ENCODE data around the gene LRP1B. TPM values are rescaled to one million over a fixed set of nuclear protein-coding genes. Genes with fewer than 3 reads are reported as not detected.

Gene LRP1B
- total RNA-seq, 4 donors from 2014 or later = 0.42 to 0.71 (median 0.65) TPM

DNA sequence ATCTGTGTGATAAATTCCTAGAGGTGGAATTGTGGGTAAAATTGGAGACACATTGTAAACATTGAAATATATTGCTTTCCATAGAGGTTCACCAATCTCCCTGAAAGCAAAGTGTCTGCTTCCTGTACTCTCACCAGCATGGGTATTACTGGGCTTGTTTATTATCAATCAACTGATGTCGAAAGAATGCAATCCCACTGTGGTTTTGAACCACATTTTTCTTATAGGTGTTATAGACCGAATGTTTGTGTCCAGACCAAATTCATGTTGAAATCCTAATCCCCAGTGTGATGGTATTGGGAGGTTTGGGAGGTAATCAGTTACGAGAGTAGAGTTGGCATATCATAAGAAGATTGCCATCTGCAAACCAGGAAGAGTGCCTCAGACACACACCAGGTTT, 1212.4 kb downstream of the LRP1B start:
- DNase-seq (ENCODE audit: extremely low spot score) = no peak
- no peaks in the 10 kb centered on the region for H3K9me3 ChIP-seq
- TF ChIP-seq POLR2AphosphoS5 (IDR thresholded peaks at IDR 0.05) = no peak
- no peak for TF ChIP-seq POLR2A (IDR thresholded peaks at IDR 0.05; ENCODE audit: low read depth)
- TF ChIP-seq, protein P1, sequence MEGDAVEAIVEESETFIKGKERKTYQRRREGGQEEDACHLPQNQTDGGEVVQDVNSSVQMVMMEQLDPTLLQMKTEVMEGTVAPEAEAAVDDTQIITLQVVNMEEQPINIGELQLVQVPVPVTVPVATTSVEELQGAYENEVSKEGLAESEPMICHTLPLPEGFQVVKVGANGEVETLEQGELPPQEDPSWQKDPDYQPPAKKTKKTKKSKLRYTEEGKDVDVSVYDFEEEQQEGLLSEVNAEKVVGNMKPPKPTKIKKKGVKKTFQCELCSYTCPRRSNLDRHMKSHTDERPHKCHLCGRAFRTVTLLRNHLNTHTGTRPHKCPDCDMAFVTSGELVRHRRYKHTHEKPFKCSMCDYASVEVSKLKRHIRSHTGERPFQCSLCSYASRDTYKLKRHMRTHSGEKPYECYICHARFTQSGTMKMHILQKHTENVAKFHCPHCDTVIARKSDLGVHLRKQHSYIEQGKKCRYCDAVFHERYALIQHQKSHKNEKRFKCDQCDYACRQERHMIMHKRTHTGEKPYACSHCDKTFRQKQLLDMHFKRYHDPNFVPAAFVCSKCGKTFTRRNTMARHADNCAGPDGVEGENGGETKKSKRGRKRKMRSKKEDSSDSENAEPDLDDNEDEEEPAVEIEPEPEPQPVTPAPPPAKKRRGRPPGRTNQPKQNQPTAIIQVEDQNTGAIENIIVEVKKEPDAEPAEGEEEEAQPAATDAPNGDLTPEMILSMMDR (IDR thresholded peaks at IDR 0.05) = no peak
- no peak for TF ChIP-seq EP300 (IDR thresholded peaks at IDR 0.05)
- H3K27ac ChIP-seq (replicated peaks in 1 of 4) = no peak overlapping the region
- no peaks in the 10 kb centered on the region for H3K36me3 ChIP-seq
- H3K4me3 ChIP-seq = no peak overlapping the region
- WGBS = 82% methylated on average over 3 of the region's 3 CpGs
- intact Hi-C loops (cut with DNase I) = no loop called here
- no peaks in the 10 kb centered on the region for H3K4me1 ChIP-seq
- H3K27me3 ChIP-seq = no peaks in the 10 kb centered on the region

GRCh38 chr2:140916410-140916809, 1214.4 kb downstream of the LRP1B start:
- Histone ChIP-seq H3K27me3 (no peaks in the 10 kb centered on the region), H3K9me3 (no peaks in the 10 kb centered on the region), H3K36me3 (no peaks in the 10 kb centered on the region), H3K27ac (replicated peaks in 1 of 4) (no peak overlapping the region), H3K4me3 (no peak overlapping the region), H3K4me1 (no peaks in the 10 kb centered on the region)
- intact Hi-C loops (cut with DNase I) = no loop called here
- TF ChIP-seq, protein P1 (IDR thresholded peaks at IDR 0.05) = no peak
- TF ChIP-seq POLR2A (IDR thresholded peaks at IDR 0.05; ENCODE audit: low read depth) = no peak
- TF ChIP-seq EP300 (IDR thresholded peaks at IDR 0.05) = no peak
- DNase-seq (ENCODE audit: extremely low spot score) = no peak

DNA sequence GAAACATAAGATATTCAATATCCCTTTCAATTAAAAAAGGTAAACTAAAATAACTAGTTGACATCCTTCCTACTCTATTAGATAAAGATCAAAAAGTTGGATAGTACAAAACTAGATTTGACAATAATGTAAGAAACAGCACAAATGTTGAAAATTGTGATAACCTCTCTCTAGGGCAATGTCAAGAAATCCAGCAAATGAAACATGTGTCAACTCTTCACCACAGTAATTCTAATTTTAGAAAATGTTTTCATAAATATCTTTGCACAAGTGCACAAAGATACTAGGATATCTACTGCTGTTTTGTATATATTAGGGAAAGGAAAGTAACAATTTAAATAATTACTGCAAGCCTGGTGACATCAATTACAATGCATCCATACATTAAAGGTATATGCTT, 1220.1 kb downstream of the LRP1B start:
- H3K9me3 ChIP-seq = no peaks in the 10 kb centered on the region
- no peak for DNase-seq (ENCODE audit: extremely low spot score)
- TF ChIP-seq EP300 (IDR thresholded peaks at IDR 0.05) (no peak), POLR2AphosphoS5 (IDR thresholded peaks at IDR 0.05) (no peak), POLR2A (IDR thresholded peaks at IDR 0.05; ENCODE audit: low read depth) (no peak)
- TF ChIP-seq, protein P1 (IDR thresholded peaks at IDR 0.05) = no peak
- intact Hi-C loops (cut with DNase I) = no loop called here
- no peaks in the 10 kb centered on the region for H3K4me1 ChIP-seq
- H3K27me3 ChIP-seq = no peaks in the 10 kb centered on the region
- no peak overlapping the region for H3K27ac ChIP-seq (replicated peaks in 1 of 4)
- H3K4me3 ChIP-seq = no peak overlapping the region
- no peaks in the 10 kb centered on the region for H3K36me3 ChIP-seq

GRCh38 chr2:140905083-140905781, 1225.6 kb downstream of the LRP1B start:
- no peak for TF ChIP-seq EP300 (IDR thresholded peaks at IDR 0.05)
- no peak for DNase-seq (ENCODE audit: extremely low spot score)
- Histone ChIP-seq H3K36me3 (no peaks in the 10 kb centered on the region), H3K4me1 (no peaks in the 10 kb centered on the region), H3K27me3 (no peaks in the 10 kb centered on the region), H3K27ac (replicated peaks in 1 of 4) (no peak overlapping the region), H3K9me3 (no peaks in the 10 kb centered on the region), H3K4me3 (no peak overlapping the region)
- WGBS = 54% methylated on average over 6 of the region's 6 CpGs
- intact Hi-C loops (cut with DNase I) = no loop called here

DNA sequence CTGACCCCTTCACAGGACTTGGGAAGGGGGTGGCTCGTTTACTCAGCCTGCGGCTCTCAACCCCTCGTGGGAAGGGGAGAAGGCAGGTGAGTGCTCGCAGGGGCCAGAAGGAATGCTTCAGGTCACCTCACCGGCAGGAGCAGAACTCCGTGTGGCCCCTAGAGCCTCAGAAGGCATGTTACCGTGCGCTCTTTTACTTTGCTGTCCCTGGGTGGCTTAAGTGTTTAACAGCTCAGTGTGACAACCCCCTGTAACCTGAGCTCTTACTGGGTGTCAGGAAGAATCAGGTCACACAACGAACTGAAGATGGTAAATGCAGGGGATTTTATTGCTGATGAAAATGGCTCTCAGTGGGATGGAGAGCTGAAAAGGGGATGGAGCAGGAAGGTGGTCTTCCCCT, 1235.4 kb downstream of the LRP1B start:
- no peak overlapping the region for H3K4me3 ChIP-seq
- TF ChIP-seq, protein P1 (IDR thresholded peaks at IDR 0.05) = no peak
- no peak for TF ChIP-seq POLR2A (IDR thresholded peaks at IDR 0.05; ENCODE audit: low read depth)
- TF ChIP-seq POLR2AphosphoS5 (IDR thresholded peaks at IDR 0.05) = no peak
- no peak for TF ChIP-seq EP300 (IDR thresholded peaks at IDR 0.05)
- WGBS = 86% methylated on average over 5 of the region's 9 CpGs
- H3K4me1 ChIP-seq = no peaks in the 10 kb centered on the region
- DNase-seq (ENCODE audit: extremely low spot score) = no peak
- H3K36me3 ChIP-seq = no peaks in the 10 kb centered on the region
- intact Hi-C loops (cut with DNase I) = no loop called here
- no peaks in the 10 kb centered on the region for H3K27me3 ChIP-seq
- H3K27ac ChIP-seq (replicated peaks in 1 of 4) = no peak overlapping the region
- no peaks in the 10 kb centered on the region for H3K9me3 ChIP-seq

All from esophagus muscularis mucosa (tissue), 4 donors.